ENCODE data around the gene C22orf39.

DNA sequence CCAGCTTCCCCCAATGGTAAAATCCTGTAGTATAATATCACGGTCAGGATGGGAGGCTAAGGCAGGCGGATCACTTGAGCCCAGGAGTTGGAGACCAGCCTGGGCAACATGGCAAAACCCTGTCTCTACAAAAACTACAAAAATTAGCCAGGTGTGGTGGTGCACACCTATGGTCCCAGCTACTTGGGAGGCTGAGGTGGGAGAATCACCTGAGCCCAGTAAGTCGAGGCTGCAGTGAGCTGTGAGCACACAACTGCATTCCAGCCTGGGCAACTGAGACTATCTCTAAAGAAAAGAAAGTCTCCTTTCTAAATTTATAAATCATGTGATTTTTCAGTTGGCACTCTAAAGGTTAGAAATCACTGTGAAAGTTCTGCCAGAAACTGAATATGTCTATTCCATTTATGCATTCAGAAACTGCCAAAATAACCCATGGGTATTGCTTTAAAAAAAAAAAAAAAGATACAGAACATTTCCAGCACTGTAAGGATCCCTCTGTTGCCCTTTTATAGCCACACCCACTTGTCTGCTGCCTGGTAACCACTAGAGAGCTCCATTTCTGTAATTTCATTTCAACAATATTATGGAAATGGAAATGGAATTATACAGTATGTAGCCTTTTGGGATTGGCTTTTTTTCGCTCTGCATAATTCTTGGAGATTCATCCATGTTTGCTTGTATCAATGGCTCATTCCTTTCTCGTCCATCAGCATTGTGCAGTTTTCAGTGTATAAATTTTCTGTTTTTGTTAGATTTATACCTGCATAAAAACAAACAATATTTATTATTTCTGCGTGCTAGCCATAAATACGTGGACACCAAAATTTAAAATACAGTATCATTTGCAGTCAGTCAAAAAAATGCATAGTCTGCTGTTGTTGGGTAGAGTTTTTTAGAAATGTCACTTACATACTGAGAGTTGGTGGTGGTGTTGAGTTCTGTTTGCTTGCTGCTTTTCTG lies 41.7 kb upstream of the C22orf39 start:
- TF ChIP-seq POLR2A (IDR thresholded peaks at IDR 0.05) = no peak
- TF ChIP-seq, protein P1, sequence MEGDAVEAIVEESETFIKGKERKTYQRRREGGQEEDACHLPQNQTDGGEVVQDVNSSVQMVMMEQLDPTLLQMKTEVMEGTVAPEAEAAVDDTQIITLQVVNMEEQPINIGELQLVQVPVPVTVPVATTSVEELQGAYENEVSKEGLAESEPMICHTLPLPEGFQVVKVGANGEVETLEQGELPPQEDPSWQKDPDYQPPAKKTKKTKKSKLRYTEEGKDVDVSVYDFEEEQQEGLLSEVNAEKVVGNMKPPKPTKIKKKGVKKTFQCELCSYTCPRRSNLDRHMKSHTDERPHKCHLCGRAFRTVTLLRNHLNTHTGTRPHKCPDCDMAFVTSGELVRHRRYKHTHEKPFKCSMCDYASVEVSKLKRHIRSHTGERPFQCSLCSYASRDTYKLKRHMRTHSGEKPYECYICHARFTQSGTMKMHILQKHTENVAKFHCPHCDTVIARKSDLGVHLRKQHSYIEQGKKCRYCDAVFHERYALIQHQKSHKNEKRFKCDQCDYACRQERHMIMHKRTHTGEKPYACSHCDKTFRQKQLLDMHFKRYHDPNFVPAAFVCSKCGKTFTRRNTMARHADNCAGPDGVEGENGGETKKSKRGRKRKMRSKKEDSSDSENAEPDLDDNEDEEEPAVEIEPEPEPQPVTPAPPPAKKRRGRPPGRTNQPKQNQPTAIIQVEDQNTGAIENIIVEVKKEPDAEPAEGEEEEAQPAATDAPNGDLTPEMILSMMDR (IDR thresholded peaks at IDR 0.05) = no peak
- TF ChIP-seq POLR2AphosphoS5 (IDR thresholded peaks at IDR 0.05) = no peak
- TF ChIP-seq EP300 (IDR thresholded peaks at IDR 0.05) = no peak
